Germinal center (tissue), 1 donor: ENCODE data around the gene BID.
"Not testable (repeated sequence)": the region's sequence is repeated elsewhere in the genome, so short reads cannot be mapped to it uniquely, and the experiment has no call there.

Source experiments
- DNase-seq: peaks from one replicate; pipeline ENCODE4 v3.0.0; 2012; ENCODE audit warnings: mixed read lengths, low spot score

BID gene

DNA sequence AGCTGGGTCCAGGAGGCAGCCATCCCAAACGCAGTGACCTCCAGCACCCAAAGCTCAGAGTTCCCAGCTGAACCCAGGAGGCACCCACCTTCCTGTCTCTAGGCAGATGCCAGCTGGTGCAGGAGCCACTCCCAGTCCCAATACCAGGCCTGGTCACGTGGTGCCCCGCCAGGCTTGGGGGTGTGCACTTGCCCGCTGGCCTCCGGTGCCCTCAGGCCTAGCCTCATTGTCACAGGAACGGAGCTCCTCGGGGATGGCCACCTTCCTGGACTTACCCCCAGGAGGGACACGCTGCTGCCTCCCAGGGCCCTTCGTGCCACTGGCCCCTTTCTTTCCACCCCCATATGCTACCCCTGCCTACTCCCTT is 4.6 kb downstream of the BID start:
- DNase-seq: no peak

DNA sequence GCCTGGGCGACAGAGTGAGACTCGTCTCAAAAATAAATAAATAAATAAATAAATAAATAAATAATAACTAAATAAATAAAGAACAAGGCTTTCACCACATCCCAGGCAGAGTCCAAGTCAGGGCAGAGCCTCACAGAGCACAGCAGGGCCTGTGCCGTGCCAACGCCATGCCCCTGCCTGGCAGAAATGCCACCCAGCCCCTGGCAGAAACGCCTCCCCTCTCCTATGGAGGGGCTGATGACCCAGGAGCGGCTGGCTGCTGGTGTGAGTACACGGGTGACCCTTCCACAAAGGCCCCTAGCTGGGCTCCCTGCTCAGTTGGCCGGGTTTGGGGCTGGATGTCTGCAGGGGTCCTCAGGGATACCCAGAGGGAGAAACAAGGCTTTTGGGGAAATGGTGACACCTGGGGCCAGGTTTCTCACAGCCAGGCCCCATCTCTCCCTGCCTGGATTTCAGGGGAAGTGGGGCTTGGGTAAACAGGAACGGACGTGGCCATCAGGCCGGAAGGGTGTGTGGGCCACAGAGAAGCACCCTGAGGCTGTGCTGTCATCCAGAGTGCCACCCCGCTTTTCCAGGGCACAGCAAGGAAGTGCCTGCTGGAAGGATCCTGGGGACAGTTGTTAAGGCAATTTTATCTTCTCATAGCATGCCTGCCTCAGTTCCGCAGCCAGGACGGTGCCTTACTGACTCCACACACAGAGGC is 5.1 kb downstream of the BID start:
- no peak for DNase-seq

DNA sequence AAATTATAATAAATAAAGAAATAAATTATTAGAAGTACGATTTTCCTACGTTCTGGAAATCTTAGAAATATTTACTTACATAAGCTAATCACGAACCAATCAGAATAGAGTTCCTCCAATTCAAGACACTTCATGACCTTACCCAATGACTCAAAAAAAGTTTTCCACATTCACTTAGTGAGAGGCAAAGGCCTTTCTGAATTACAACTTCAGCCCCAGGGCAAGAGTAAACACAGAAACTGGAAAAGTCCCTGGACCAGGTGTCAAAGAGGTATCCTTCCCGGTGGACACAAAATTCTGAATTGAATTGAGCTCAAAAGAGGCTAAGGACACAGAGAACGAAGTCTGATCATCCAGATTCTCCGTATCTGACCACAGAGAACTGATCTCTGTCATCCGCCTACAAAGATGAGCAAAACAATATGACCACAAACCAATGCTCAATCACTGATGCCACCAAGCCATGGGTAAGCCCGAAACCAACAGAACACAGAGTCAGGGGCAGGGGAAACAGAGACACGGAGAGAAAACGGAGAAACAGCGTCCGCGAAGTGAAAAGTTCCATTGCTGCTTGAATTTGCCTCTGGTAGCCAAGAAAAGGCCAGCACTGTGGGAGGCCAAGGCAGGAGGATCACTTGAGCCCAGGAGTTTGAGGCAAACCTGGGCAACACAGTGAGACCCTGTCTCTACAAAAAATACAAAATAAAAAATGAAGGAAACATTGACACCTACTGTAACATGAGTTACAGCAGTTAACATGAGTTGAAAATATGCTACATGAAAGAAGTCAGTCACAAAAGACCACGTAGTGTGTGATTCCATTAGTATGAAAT is 6.8 kb downstream of the BID start:
- no peak for DNase-seq

DNA sequence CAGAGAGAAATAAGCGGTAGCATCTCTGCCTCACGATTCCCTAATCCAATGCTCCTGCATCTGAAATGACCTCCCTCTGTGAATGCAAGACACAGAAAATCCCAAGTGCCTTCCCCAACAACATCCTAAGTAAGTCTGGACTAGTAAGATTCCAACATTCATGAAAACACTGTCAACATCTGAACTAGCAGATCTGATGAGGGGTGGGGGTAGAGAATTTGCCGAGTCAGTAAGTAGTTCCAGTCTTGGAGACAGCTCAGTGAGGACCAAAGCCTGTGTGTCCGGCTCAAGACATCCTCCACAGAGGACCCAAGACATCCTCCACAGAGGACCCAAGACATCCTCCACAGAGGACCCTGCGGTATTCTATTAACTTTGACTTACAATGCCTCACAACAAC is 9.4 kb downstream of the BID start:
- DNase-seq: not testable (repeated sequence)

DNA sequence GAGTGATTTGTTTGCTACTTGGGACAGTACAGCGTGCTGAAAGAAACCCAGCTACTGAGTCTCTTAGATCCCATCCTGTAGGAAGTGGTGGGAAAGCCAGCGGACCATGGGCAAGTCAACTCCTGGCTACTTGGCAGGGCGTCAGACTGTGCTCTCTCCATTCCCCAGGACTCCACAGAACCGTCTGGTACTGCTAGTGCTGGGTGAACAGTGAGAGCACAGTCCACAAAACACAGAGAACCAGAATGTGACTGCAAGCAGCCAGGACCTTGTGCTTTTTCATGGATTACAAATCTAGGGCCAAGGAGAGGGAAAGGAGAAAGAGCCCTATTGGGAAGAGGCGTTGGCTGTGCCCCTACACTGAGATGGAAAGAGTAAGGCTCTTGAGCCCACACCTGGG is 10.2 kb downstream of the BID start:
- no peak for DNase-seq

DNA sequence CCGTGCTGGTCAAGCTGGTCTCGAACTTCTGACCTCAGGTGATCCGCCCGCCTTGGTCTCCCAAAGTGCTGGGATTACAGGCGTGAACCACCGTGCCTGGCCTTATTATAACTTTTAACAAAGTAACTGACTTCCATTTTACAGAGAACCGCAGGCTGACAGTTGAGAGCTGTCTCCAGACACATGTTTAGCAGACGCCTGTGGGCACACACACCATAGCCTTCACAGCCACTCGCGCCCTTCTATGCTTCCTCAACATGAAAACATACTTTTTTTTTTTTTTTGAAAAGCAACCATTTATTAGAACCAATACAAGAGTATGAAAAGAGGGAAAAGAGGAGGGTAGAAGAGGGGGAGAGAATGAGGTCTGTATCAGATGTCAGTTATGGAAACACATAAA is 10.8 kb downstream of the BID start:
- DNase-seq: not testable (repeated sequence)

DNA sequence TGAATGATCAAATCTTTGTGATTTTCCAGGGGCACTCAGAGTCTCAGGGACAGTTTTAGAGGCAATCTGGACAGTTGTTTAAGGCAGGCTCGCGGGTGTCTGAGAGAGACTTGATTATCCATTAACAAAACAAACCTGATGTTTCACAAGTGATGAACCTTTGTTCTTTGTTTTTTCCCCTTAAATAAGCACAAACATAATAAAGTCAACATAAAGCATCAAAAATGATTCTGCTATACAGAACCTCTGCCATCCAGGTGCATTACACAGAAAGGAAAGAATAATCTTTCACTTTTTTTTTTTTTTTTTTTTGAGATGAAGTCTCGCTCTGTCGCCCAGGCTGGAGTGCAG is 13.2 kb downstream of the BID start:
- DNase-seq: no peak

DNA sequence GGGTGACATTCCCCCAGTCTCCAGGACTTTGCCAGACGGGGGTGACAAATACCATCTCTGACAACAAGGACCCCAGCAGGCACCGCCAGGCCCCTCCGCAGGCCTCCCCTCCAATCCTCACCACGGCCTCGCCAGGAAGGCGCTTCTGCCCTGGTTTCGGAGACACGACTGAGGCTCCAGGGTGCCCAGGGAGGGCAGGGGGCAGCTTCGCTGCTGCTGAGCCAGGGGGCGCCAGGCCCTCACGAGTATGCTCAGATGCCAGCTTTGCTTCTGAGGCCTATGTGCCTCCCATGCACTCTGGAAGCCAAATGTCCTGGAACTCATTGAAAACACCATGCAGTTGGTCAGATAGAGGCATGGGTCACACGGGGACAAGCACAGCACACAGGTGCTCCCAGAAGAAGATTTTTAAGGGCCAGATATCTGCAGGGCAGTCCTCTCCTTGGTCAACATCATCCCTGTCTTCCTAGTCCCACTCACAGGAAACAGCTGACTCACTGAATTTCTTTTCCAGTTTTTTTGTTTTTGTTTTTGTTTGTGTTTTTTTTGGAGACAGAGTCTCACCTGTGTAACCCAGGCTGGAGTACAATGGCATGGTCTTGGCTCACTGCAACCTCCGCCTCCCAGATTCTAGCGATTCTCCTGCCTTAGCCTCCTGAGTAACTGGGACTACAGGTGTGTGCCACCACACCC is 19.9 kb downstream of the BID start:
- DNase-seq: no peak

DNA sequence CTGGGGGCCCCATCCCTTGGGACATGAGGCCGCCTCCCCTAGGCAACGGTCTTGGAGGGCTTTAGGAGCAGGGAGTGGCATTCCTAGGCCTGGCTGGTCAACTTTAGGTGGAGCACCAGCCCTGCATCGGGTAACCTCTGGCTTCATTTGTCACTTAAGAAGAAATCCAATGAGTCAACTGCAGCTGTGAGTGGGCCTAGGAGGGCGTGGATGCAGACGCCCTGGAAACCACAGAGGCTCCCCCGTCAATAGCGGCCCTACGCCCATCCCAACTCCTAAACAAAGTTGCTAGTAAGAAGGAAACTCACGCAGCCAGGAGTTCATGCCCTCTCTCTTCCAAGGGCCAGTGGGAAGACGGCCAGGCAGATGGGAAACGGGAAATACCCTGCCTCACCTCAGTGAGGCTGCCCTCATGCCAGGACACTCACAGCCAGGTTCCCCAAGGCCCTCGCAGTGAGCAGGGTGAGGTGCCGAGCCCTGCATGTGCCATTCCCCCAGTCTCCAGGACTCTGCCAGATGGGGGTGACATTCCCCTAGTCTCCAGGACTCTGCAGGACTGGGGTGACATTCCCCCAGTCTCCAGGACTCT is 20.8 kb downstream of the BID start:
- no peak for DNase-seq

DNA sequence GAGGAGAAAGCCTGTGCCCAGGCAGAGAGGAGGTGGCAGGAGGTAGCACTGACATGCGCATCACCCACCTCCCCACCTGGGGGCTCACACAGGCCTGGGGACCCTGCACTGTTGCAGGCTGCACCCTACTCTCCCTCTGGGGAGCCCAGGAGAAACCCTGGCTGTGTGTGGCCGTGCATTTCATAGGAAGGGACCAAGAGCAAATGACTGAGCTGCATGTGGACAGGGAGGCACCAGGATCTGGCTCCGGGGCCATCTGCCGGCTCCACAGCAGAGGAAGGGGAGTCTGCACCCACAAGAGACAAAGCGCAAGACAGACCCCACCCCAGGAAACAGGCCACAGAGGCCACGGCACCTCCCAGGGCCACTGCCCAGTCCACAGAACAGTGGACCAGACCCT is 22.7 kb downstream of the BID start:
- no peak for DNase-seq

DNA sequence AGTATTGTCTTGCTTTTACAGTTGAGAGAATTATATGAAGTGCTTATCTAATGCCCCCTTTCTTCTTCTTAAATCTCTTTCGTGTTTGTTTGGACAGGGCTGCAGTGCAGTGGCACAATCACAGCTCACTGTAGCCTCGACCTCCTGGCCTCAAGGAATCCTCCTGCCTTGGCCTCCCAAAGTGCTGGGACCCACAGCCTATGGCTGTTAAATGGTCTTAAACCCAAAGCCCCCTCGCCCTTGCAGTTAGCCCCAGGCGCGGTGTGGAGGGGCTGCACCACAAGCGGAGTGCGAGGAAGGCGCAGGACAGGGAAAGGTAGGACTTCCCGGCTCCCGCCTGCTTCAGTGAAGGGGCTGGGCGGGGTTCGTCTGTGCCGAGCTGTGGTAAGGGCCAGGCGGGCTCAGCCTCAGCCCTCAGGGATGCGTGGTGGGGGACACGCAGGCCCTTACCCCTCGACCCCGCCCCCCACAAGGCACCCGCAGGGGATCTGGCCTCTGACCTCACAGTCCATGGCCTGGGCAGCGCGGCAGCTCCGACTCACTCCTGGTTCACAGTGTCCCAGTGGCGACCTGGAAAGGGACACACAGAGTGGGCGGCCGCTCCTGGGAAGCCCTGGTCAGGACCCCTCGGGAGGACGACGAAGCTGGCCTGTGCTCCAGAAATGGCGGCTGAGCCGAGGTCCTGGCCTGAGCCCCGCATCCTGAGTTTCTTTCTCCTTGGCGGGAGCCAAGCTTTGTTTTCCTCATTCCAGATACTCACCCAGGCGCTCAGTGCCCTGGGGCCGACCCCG is 24.5 kb downstream of the BID start:
- DNase-seq: no peak

DNA sequence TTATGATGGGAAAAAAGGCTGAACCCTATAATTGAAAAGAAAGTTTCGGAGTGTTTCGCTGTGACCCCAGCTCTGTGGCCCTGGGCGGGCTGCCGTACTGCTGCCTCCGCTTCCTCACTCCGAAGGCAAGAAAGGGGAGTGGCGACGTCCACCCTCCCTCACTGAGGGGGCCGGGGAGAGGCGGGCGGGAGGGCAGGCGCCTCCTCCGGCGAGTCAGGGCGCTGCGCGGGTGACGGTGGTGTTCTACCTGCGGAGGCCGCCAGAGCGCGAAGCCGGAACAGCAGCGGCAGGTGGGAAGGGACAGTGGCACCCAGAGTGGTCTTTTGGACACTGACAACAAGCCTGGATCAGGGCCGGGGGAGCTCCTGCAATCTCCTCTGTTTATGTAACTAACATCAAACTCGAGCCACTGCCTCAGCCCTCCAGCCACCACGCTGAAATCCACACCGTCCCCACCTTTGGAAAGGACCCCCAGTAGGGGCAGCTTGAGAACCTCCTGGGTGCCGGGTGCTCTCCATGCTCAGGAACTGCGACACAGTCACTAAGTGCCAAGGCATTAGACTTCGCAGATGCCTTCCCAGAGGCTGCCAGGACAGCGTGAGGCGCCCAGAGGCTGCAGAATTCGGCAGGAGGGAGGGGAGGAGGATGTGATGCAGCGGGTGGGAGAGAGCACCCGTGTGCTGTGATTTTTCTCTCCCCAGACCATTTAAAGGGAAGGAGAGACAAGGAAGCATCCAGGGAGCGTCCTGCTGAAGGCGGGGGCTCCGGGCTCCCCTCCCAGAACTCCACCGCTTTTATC is 25.5 kb downstream of the BID start:
- no peak for DNase-seq

DNA sequence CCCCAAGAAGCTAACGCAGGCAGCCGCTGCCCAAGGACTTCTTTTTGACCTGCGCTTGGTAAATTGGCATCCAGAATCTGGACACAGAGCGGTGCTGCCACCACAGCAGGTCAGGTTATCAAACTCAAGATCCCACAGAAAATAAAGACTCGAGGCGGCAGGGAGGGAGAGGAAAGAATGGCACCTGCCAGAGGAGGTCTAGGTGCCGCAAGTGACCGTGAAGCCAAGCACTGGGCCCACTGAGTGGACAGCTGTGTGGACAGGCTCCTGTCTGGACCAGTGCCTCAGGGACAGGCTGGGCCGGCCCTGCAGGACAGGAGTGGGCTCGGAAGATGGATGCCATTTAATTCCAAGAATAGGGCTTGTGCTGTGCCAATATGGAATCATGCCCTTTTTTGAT is 27.4 kb downstream of the BID start:
- no peak for DNase-seq

DNA sequence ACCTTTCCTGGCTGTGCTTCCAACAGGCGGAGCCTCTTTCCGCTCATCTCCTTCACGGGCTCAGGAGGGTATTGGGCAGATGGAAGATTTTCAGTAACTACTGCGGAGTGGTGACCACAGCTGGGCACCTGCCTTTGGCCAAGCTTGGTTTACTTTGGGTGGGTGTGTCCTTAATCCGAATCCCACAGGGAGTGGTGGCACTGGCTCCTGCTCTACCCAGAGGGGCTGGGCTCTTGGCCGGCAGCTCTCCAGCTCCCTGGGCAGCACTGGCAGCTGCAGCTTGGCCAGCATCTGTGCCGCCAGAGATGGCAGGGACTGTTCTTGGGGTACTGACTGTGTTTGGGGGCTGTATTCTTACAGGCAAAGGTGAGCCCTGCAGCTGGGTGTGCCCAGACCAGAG is 29.8 kb downstream of the BID start:
- DNase-seq: no peak

DNA sequence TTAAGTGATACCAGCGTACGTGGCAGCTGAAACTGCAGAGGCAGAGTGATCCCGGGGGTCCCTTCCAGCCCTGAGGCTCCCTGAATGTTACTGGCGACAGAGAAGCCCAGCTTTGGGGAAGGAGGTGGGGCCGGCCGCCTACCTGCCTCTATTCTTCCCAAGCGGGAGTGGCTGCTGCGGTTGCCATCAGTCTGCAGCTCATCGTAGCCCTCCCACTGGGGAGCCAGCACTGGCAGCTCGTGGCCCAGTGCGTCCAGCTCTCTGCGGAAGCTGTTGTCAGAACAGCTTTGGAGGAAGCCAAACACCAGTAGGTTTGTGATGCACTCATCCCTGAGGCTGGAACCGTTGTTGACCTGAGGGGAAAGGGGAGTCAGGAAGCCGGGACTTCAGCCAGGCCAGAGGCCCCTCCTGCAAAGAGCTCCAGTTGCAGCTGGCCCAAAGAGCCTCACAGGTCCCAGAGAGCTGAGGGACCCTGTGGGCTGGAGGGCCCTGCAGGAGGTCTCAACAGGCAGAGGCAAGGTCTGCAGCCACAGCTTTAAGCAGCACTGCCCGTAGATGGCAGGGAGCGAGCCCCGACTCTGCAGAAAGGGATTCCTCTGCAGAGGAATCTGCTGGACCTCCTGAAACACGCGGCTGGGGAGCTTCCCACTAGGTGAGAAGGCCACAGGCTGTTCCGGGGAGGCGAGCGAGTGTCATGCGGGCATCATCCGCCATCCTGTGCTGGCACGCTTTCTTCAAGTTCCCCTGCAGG is 30.4 kb downstream of the BID start:
- DNase-seq: no peak

DNA sequence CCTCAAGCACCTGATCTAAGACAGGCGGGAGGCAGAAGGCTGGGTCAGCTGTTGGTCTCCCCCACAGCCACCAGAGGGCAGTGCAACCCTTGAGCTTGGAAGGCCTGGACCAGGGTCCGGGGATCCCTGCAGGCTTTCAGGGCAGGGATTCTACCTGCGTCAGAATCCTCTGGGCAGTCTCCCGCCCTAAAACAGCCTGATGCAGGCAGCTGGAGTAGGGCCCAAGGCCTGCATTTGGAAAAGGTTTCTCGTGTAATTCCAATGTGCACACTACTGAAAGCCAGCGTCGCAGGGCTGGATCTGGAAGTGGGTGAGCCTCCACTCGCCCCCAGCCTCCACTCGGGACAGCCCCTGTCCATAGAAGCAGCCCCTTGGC is 31.8 kb downstream of the BID start:
- peak; percentile 87 for DNase-seq

DNA sequence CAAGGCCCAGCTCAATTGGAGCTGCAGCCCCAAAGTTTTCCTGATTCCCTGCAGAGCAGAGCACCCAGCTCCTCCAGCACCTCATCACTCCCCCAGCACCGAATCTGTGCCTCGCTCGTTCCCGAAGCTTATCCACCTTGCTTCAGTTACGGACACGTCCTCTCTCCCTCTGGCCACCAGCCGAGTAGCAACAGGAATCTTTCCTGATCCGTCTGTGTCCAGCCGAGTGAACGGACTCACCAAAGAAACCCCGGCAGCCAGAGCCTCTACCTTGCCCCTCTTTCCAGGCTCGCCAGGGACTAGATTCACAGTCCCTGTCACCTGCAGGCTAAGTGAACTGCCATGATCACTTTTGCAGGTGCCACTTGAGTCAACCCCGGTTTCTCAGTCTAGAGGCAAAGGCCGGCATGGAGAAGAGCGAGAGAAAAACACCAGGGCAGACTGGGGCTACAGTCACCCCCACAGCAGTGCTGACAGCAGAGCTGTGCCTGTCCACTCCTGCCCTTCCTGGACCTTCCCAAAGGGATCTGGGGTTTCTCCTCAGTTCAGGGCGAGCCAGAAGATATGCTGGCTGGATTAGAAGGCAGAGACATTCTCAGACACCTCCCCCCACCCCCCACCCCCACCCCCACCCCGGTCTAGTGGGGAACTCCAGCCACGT is 32.3 kb downstream of the BID start:
- no peak for DNase-seq

DNA sequence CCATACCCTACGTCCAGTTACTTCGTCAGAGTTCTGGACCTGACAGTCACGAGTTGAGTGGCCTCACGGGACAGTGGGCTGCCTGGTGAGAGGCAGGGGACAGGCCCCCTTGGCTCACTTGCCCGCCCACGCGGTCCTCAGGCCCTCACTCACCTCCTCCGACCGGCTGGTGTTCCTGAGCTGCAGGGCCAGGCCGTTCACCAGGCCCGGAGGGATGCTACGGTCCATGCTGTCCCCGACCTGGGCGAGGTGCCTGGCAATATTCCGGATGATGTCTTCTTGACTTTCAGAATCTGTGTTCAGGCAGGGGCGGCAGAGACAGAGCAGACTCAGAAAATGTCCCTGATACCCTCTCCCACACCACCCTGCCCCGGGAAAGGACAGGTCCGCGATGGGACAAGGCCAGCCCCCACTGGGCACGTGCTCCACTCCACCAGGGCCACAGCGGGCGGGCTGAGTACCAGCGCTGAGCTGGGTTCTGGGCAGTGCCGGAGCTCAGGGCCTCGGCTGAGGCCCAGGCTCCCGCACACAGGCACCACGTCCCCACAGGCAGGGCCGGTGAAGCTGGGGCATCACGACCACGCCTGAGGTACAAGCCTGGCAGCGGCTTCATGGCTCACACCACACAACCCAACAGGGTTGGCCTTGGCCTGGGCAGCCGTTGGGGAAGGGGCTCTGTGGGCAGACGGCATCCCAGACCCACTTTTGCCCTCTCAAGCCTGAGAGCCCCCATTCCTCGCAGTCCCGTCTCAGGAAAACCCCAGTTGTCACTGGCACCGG is 34.9 kb downstream of the BID start:
- no peak for DNase-seq
